GM19438 (cell line): ENCODE measurements around the gene CD81.

Source experiments
- ATAC-seq: cut with Tn5 transposase; IDR thresholded peaks from one replicate; pipeline ENCODE4 v1.9.1; 2021; ENCODE audit warnings: low read depth; ENCODE audit not compliant: unreplicated experiment

CD81 gene

DNA sequence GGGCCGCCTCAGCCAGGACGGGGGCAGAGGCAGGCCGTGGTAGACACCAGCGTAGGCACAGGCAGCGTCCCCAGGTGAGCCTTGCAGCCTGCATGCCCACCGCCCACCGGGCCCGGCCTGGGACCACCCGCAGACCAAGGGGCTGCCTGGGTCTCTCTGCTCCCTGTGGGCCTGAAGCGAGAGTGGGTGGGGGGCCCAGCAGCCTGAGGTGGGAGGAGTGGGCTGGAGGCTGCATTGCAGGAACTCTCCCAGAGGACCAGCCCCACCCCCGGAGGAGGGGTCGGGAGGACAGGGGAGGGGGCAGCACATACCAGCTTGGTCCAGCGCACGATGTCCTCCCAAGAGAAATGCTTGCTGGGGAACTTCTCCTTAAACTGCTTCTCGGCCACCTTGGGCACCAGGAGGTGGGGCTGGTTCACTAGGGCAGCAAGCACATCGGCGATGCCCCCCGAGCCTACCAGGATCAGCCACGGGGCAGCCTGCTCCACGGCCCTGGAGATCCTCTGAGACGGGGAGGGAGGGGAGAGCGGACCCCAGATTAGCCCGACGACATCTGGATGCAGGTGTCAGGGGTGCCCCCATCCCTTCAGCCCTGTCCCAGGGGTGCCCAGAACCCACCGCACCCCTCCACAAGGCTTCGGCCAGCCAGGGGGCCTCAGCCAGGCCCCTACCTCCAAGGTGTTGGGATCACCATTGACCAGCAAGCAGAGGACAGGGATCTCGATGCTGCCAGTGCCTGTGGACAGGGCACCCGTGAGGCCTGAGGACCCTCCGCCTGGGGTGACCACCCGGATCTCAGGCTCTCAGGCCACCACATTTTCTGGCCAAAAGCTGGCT, 41.0 kb downstream of the CD81 start:
- no peak for ATAC-seq

DNA sequence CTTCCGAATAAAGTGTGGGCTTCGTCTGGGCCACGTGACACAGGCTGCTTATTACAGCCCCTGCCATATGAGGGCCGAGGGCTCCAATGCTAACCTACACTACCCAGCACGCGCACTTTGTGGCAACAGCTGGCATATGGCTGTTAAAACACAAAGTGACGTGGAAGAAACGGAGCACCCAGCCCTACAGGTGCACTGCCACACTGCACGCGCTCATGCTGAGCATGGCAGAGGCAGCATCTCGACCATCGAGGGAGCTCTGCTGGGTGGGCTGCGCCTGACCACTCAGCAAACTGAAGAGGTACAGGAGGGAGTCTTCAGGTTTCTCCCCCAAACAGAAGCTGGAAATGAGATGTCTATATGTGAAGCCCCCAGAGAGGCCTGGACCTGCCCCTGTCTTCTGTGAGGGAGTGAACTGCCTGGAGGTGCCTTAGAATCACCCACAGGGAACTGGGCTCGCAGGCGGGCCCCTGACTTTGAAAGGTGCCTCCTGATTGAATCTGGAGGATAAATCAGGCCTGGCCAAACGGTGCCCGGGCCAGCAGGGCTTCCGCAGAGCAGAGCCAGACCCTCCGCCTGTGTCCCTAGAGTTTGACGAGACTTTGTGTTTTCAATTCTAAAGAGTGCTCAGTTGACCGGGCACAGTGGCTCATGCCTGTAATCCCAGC, 41.7 kb downstream of the CD81 start:
- no peak for ATAC-seq

DNA sequence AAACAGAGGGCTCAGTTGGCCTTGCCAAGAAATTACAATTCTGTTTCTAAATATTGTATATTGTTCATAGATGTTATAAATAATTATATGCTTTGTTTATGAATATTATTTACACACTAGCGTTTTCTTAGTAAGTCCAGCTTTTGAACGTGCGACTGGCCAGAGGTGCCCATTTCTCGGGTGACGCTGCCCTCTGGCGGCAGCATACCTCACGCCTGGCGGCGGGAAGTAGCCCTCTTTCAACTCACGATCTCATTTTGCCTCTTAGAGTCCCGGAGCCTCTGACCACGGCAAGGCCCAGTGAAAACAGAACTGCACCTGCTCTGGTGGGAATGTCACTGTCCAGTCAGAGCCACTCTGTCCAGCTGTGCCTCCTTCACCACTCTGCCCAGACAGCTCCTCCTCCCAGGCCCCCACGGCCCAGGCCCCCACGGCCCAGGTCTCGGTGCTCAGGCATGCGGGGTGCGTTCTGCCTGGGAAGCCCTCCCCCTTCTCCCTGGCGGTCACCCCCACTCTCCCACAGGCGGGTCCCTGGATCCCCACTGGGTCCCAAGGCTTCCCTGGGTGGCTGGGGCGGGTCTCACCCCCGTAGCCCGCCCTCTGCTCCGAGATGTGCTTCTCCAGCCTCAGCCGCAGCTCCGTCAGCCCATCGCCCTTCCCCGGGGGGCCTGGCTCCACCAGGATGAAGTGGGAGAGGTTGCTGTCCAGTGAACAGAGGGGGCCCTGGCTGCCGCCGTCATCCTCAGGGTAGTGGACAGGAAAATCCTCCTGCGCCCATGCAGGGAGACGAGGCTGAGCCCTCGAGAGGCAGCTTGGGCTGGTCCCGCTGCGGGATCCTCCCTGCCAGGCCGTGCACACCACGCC, 42.8 kb downstream of the CD81 start:
- no peak for ATAC-seq

DNA sequence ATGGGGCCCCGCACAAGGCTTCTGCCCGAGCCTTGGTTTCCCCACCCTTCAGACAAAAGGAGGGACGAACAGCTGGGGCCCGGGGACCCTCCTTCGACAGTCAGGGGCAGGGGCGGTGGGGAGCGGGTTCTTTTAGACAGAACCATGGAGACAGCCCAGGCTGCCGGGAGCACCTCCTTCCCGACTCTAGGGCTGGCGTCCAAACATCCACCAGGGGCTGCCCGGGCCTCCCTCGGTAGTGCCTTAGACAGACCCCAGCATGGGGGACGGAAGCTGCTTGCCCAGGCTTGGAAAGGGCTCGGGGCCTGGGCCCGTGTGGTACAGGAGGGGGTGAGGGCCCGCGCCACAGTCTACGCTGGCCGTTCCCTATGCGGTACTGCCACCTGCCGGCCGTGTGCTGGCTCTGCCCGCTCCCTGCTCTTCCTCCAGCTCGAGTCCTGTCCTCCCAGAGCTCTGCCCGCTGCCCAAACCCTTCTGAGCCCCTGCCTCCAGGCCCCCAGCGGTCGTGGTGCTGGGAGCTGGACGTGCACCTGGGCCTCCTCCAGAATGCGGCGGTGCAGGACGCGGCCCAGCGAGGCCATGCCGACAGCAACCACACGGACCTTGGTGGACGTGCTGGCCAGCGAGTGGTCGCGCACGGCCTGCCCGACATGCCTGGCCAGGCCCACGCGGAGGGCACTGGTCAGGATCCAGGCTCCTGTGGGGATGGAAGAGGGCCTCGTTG, 43.6 kb downstream of the CD81 start:
- no peak for ATAC-seq

DNA sequence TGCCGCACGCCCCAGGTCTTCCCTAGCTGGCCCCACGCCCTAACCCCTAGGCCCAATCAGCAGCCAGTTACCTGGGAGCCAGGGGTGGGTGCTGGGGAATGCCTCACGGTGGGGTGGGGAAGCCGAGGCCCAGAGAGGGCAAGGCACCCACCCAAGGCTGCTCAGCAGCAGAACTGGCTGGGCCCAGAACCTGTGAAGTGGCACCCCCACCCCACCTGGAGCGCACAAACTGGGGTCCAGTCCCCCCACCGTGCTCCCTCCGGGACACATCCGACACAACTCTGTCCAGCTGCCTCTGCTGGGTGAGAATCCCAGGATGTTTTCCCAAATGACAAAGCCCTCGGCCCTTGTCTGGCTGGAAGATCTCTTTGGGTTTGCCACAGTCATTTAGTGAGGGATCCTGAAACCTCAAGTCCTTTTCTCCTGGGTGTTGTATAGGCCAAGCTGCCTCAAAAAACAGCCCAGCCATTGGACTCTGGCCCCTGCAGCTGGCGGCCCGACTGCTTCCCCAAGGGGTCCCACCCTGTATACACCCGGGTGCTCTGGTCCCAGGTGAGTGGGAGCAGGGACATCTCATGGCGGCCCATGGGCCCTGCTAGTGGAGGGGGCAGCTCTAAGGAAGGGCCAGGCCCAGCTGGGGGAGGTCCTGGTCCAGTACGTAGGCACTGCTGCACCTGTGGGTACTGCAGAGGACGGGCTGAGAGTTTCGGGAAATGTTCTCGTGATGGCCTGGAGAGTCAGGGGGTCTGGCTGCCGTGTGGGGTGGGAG, 44.3 kb downstream of the CD81 start:
- no peak for ATAC-seq

DNA sequence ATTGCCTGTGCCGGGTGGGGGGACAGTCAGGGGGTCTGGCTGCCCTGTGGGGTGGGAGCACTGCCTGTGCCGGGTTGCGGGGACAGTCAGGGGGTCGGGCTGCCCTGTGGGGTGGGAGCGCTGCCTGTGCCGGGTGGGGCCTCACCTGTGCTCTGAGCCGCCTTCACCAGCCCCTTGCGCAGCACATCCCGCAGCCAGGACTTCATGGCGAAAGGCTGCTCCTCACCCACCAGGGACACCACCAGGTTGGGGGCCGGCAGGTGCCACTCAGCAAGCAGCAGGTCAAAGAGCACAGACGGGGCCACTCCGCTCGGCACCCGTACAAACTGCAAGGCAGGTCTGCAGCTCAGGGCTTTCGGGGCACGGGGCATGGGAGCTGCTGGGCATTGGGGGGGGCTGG, 44.9 kb downstream of the CD81 start:
- no peak for ATAC-seq

DNA sequence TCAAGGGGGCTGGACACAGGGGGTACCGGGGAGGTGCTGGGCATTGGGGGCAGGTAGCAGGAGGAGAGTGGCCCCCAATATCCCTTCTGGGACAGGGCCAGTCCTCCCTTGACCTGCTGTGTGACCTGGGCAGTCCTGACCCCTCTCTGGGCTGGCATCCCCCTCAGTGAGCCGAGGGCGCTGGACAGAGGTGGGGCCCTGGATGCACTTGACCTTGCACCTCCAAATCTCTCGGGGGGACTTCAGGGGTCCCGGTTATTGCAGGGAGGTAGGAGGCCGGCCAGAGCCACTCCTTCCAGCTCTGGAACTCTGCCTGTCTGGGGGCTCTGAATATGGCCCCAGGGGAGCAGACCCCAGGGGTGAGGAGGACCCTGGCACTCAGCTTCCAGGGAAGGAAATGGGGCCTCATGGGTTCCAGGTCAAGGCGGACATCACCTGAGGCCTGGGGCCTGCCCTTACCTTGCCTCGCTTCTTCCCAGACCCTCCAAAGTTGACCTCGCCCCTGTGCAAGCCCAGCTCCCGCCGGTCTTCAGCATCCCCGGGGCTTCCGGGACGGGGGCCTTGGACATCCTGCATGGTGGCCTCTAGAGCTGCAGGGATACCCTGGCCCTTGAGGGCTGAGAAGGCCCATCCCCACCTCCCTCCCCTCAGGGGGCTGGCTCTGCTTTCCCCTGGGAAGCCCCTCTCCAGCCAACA, 45.5 kb downstream of the CD81 start:
- ATAC-seq: no peak

DNA sequence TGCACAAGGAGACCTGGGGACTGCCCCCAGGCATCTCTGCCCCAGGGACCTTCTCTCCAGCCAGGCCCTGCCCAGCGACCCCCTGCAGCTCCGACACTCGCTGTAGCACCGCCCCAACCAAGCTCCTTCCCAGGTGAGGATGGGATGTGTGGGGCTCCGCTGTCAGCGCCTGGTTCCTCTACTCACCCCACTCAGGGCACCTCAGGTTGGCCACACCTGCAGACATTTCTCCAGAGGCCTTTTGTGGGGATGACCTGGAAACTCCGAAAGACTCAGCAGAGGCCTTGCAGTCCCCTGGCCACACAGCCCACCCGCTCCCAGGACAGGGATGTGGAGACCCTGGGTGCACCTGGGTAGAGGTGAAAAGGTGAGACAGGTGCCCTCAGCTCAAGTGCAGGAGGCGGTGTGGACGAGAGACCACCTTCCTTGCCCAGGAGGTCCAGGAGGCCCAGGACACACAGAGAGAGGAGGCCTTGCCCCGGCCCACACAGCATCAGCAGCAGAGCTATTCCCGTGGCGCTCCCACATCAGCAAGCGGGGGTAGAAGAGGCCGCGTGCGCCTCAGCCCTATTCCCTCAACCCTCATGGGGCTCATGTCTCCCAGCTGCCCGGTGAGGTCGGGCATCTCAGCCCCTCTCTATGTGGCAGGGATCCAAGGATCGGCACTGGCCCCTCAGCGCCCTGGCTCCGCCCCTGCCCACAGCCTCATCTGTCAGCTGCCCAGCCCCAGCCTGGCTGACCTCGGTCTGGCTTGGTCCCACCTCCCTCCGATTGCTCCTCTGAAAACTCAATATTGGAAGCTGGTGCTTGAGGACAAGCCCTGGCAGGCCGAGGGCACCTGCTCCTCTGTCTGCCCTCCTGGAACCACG, 46.3 kb downstream of the CD81 start:
- no peak for ATAC-seq

DNA sequence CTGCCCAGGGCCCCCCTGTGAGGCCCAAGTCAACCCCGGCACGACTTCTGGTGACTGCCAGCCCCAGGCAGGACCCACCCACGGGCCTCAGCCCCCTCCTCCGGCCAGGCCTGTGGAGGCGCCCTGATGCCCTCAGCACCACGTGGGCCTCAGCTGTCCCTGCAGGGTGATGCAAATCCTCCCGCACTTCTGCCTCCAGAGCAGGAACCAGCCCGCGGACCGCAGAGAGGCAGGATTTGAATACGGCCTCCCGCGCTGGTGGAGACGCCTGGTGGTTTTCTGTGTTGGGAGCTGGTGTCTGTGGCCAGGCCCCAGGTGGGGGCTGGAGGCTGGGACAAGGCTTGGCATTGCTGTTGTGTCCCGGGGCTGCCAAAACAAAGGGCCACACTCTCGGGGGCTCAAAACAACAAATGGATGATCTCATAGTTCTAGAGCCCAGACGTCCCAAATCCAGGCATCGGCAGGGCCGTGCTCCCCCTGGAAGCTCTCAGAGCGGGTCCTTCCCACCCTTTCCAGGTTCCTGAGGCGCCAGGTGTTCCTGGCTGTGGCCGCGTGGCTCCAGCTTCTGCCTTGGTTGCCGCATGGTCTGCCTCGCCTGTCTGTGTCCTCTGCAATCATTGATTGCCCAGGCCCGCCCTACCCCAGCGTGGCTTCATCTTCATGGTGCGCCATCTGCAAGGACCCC, 47.8 kb downstream of the CD81 start:
- no peak for ATAC-seq

DNA sequence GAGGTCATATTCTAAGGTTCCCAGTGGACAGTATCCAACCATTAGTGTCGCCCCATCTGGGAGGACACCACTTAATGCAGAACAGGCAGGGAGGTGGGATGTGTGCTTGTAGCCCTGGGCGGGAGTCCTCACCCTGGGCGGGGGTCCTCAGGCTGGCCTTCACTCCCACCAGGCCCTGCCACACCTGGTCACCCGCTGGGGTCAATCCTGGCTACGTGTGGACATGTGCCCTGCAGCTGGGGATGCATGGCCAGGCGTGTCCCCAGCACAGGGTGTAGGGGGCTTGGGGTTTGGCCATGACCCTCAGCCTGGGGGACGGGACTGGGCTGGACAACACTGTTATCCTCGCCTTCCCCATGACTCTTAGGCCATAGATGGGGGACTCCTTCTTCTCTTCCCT, 48.4 kb downstream of the CD81 start:
- ATAC-seq: no peak

DNA sequence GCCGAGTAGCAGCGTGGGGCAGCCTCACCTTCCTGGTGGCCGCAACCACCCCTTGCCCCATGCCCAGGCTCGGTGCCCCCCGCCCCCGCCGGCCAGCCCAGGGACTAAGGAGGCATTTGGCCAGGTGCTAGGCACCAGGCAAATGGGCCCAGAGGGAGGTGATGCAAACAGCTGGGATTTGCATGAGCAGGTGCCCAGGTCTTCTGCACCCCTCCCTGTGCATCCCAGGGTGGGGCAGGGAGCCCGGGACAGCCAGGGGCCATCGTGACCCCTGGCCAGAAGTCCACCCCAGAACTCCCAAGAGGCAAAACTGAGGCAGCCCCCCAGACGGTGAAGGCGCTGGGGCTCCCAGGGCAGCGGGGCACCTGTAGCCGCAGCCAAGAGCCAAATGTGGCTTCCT, 49.1 kb downstream of the CD81 start:
- ATAC-seq: no peak

DNA sequence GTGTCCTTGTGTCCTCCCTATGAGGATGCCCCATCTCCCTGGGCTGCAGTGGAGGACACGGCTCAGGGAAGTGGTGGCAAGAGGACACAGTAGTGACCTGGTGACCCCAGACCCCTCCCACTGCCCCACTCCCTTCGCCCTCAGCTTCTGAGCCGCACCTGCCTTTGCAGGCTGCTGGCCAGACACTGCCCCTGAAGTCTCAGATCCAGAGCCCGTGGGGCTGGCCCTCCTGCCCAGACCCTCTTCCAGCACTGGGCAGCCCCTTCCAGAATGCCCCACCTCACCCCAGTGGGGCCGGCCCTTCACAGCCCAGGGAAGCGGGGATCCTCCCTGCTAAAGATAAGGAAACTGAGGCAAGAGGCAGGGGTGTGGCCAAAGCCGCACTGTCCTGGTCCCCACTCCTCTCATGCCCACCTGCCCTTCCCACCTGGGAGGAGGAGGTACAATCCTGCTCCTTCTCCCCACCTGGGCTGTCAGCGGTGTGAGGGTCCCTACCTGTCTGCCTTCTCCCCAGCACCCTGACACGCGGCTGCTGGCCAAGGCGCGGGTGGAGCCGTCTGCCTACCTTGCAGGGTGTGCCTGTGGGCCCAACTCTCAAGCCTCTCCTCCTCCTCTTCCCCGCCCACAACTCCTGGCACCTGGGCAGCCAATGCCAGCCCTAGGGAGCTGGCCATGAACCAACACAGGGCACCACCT, 49.9 kb downstream of the CD81 start:
- ATAC-seq: no peak

DNA sequence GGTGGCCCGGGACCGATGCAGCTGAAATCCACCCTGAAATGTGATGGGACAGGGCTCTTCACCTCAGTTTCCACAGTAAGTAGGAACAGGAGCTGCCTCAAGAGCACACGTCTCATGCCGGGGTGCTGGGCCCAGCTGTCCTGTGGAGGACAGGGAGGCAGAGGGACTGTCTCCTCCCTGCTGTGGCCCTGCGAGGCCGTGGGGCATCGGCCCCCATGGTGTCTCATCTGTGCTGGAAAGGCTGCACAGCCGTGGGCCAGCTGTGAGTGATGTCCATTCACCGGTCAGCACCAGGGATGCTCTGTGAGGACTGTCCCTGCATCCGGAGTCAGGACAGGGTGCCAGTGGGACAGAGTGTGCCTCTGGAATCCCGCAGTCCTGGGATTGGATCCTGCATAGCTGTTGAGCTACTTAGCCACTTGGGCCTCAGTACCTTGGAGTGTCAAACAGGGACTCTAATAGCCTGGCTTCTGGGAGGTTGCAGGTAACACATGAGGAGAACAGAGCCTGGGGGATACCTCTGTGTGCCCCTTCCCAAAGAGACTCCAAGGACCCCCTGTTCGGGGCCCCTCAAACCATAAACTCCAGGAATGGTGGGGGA, 50.7 kb downstream of the CD81 start:
- no peak for ATAC-seq

DNA sequence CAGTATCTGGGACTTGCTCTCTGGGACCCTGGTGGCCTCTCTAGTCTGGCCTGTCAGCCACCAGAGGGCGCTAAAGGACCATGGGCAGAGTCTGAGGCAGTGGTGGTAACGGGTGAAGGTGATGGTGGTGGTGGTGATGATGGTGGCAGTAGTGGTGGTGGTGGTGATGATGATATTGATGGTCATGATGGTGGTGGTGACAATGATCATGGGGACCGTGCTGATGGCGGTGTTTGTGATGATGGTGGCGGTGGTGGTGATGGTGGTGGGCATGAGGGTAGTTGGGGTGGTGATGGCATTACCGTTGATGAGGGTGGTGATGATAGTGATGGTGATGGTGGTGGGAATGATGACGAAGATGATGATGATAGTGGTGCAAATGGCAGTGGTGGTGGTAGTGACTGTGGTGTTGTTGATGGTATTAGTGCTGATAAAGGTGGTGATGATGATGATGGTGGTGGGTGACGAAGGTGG, 51.2 kb downstream of the CD81 start:
- no peak for ATAC-seq

DNA sequence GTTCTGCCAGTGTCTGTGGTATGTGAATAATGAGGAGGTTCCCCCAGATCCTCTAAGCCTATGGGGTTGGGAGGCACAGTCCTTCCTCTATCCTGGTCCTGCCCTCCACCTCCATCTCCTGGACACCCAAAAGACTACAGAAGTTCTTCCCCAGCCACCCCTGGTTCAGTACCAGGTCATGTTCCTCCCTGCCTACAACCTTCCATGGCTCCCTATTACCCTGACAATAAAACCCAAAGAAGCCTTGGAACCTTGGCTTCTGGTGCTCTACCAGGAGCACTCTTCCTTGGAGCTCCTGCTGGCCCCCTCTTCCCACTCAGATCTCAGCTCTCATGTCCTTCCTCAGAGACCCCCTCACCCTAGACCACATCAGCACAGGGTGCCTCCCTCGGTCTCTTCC, 54.3 kb downstream of the CD81 start:
- no peak for ATAC-seq

DNA sequence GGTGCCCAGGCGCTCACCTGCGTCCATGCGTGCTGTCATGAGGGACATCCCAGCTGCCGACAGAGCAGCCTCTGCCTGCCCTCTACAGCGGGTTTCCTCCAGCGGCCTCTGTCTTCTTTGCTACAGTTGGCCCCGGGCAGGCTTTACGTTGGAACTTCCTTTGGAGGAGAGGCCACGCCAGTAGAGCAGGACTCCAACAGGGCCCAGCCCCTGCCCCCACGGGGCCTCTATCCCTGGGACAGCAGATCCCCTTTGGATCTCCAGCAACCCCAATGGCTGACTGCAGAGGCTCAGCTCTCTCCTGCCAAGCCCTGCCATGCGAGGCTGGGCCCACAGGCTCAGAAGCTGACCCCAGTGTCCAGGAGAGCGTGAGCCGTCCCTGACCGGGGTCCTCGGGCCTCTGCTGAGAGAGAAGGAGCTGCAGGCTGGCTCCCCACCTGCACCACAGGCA, 55.1 kb downstream of the CD81 start:
- ATAC-seq: no peak

DNA sequence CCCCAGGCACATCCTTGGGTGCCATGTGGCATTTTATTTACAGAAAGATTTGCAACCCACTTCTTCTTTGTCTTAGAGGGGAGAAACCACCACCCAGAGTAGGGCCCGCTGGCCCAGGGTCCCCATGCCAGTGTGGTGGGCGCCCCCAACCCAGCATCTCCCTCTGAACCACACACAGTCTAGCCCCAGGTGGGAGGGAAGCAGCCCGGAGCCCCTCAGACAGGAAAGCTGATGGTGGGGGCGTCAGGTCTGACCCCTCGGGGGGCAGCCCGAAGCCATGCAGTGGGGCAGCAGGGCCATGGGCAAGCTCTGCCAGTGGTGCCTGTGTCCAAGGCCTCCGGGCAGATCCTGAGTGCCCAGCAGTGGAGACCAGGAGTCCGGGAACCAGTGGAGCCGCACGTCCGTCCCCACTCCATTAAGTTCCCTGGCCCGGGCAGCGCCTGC, 55.5 kb downstream of the CD81 start:
- no peak for ATAC-seq
